ENCODE results near the gene CIBAR2. TPM values are rescaled to one million over a fixed set of nuclear protein-coding genes. Genes with fewer than 3 reads are reported as not detected.
A peak's percentile ranks its signal among the peaks of the same experiment; 100 is the strongest.

Gene CIBAR2
- total RNA-seq, 4 donors from 2014 or later: 0.79 TPM; not detected in 3

DNA sequence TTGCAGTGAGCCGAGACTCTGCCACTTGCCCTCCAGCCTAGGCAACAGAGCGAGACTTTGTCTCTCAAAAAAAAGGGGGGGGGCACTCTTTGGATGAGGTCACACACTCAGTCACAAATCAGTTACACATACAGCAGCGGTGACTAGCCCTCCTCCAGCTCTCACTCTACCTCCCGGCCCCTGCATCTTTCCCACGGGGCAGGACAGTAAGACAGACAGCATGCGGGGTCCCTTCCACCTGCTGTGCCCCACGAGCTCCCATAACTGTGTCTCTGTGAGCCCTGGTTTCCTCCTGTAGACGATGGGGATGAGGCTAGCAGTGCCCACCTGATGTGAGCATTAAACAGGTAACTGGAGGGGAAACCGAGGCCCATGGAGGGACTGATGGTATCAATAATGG is 5.2 kb downstream of the CIBAR2 start:
- intact Hi-C loops (cut with DNase I; ENCODE audit: low total_unique reads): no loop called here
- WGBS, 2 donors (ENCODE audit: low coverage in 1 of 2): 63 to 79% methylated on average over 2 to 9 of the region's 9 CpGs
- DNase-seq: no peak
- TF ChIP-seq POLR2A (IDR thresholded peaks at IDR 0.05) (no peak), POLR2AphosphoS5 (IDR thresholded peaks at IDR 0.05) (no peak), EP300 (IDR thresholded peaks at IDR 0.05; ENCODE audit: low read depth) (no peak)
- TF ChIP-seq, protein P1, sequence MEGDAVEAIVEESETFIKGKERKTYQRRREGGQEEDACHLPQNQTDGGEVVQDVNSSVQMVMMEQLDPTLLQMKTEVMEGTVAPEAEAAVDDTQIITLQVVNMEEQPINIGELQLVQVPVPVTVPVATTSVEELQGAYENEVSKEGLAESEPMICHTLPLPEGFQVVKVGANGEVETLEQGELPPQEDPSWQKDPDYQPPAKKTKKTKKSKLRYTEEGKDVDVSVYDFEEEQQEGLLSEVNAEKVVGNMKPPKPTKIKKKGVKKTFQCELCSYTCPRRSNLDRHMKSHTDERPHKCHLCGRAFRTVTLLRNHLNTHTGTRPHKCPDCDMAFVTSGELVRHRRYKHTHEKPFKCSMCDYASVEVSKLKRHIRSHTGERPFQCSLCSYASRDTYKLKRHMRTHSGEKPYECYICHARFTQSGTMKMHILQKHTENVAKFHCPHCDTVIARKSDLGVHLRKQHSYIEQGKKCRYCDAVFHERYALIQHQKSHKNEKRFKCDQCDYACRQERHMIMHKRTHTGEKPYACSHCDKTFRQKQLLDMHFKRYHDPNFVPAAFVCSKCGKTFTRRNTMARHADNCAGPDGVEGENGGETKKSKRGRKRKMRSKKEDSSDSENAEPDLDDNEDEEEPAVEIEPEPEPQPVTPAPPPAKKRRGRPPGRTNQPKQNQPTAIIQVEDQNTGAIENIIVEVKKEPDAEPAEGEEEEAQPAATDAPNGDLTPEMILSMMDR (IDR thresholded peaks at IDR 0.05): no peak
- Histone ChIP-seq H3K9me3 (no peaks in the 10 kb centered on the region), H3K36me3 (no peaks in the 10 kb centered on the region), H3K4me1 (peaks cover 0 to 3% (median 0%) of the 10 kb centered on the region in 4 donors), H3K4me3 (no peak overlapping the region), H3K27ac (no peak overlapping the region), H3K27me3 (no peaks in the 10 kb centered on the region)
- in situ Hi-C loops (cut with MboI; ENCODE audit: low pct_ligation_motif_present in 1 of 4, low pct_unique_long_range_greater_than_20kb in 1 of 4, low sequenced_read_pairs in 3 of 4): no loop called here

DNA sequence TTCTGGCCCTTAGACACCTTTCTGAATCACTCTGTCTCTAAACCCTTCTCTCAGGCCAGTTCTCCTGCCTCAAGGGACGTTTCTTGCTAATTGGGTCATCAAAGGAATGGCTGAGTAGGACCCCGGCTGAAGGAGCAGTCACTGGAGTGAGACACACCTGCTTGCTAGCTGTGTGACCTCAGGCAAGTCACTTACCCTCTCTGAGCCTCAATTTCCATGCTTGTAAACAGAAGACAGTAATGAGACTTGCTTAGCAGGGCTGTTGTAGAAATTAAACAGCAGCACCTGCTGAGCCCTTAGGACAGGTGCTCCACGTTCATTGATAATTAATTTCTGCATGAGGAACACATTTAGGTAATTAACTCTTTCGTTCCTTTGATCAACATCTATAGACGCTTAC is 6.8 kb downstream of the CIBAR2 start:
- WGBS, 2 donors (ENCODE audit: low coverage in 1 of 2): 64 to 100% methylated on average over 2 to 5 of the region's 5 CpGs
- TF ChIP-seq POLR2AphosphoS5 (IDR thresholded peaks at IDR 0.05) (no peak), POLR2A (IDR thresholded peaks at IDR 0.05) (no peak), EP300 (IDR thresholded peaks at IDR 0.05; ENCODE audit: low read depth) (no peak)
- TF ChIP-seq, protein P1 (IDR thresholded peaks at IDR 0.05): no peak
- intact Hi-C loops (cut with DNase I; ENCODE audit: low total_unique reads) (no loop called here), in situ Hi-C loops (cut with MboI; ENCODE audit: low pct_ligation_motif_present in 1 of 4, low pct_unique_long_range_greater_than_20kb in 1 of 4, low sequenced_read_pairs in 3 of 4) (no loop called here)
- peaks cover 0 to 3% (median 0%) of the 10 kb centered on the region in 4 donors for H3K4me1 ChIP-seq
- no peak overlapping the region for H3K4me3 ChIP-seq
- no peaks in the 10 kb centered on the region for H3K36me3 ChIP-seq
- DNase-seq: no peak
- no peaks in the 10 kb centered on the region for H3K9me3 ChIP-seq
- H3K27ac ChIP-seq: no peak overlapping the region
- no peaks in the 10 kb centered on the region for H3K27me3 ChIP-seq

DNA sequence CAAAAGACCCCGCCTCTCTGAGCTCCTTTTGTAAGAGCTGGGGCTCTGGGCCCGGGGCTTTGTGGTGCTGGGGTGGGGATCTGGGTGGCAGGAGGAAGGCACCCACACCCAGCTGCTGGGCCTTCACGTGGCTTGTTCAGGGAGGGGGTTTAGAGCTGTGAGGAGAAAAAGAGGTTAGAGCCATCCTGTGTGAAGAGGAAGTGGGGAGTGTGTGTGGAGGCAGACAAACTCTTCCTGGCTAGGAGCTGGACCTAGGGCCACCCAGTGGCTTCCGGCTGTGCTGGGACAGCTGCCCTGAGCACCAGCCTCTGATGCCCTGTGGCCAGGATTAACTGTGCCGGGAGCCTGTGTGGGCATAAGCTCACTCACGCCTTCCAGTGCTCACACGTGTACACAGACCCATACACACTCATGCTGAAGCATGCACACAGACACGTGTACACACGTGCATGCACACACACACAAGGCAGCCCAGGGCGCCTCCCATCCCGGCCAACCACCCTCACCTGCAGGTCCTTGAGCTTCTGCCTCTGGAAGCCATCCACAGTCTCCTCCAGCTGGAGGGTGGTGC is 7.4 kb downstream of the CIBAR2 start:
- Histone ChIP-seq H3K4me1 (peaks cover 0 to 3% (median 0%) of the 10 kb centered on the region in 4 donors), H3K27ac (no peak overlapping the region), H3K36me3 (no peaks in the 10 kb centered on the region), H3K9me3 (no peaks in the 10 kb centered on the region), H3K4me3 (no peak overlapping the region), H3K27me3 (no peaks in the 10 kb centered on the region)
- peak; percentile 21 for DNase-seq
- WGBS, 2 donors (ENCODE audit: low coverage in 1 of 2): 50 to 68% methylated on average over 2 to 11 of the region's 11 CpGs
- intact Hi-C loops (cut with DNase I; ENCODE audit: low total_unique reads): no loop called here
- in situ Hi-C loops (cut with MboI; ENCODE audit: low pct_ligation_motif_present in 1 of 4, low pct_unique_long_range_greater_than_20kb in 1 of 4, low sequenced_read_pairs in 3 of 4): no loop called here
- TF ChIP-seq POLR2A (IDR thresholded peaks at IDR 0.05) (no peak), EP300 (IDR thresholded peaks at IDR 0.05; ENCODE audit: low read depth) (no peak), POLR2AphosphoS5 (IDR thresholded peaks at IDR 0.05) (no peak)
- TF ChIP-seq, protein P1 (IDR thresholded peaks at IDR 0.05): no peak

DNA sequence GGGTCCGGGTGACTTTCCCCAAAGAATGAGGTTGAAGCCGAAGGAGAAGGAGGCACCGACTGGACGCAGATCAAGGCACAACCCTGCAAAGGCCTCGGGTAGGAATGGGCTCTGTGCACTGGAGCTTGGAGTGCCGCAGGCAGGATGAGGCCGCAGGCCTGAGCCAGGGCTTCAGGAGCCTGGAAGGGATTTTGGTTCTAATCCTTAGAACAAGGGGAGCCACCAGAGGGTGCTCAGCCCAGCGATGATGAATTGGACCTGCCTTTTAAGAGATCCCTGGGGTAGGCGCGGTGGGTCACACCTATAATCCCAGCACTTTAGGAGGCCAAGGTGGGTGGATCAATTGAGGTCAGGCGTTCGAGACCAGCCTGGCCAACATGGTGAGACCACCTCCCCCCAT is 8.1 kb downstream of the CIBAR2 start:
- intact Hi-C loops (cut with DNase I; ENCODE audit: low total_unique reads): no loop called here
- no peak for DNase-seq
- WGBS, 2 donors (ENCODE audit: low coverage in 1 of 2): 80 to 87% methylated on average over 6 to 12 of the region's 12 CpGs
- H3K36me3 ChIP-seq: no peaks in the 10 kb centered on the region
- H3K9me3 ChIP-seq: no peaks in the 10 kb centered on the region
- in situ Hi-C loops (cut with MboI; ENCODE audit: low pct_ligation_motif_present in 1 of 4, low pct_unique_long_range_greater_than_20kb in 1 of 4, low sequenced_read_pairs in 3 of 4): no loop called here
- no peak overlapping the region for H3K27ac ChIP-seq
- TF ChIP-seq POLR2A (IDR thresholded peaks at IDR 0.05) (no peak), EP300 (IDR thresholded peaks at IDR 0.05; ENCODE audit: low read depth) (no peak), POLR2AphosphoS5 (IDR thresholded peaks at IDR 0.05) (no peak)
- TF ChIP-seq, protein P1 (IDR thresholded peaks at IDR 0.05): no peak
- peaks cover 0 to 3% (median 0%) of the 10 kb centered on the region in 4 donors for H3K4me1 ChIP-seq
- no peaks in the 10 kb centered on the region for H3K27me3 ChIP-seq
- H3K4me3 ChIP-seq: no peak overlapping the region
